IMR-90 (cell line): ENCODE data around the gene KIR3DL3. TPM values are rescaled to one million over a fixed set of nuclear protein-coding genes. Genes with fewer than 3 reads are reported as not detected.

Source experiments
- ATAC-seq: fragments of 200-7000 bp; cut with Tn5 transposase; 2 replicates; pipeline ENCODE4 v1.9.1; 2020; ENCODE audit warnings: low read depth, mild to moderate bottlenecking, moderate library complexity
- BruUV-seq: library from RNA; stranded (reverse); fragments of 400-500 nt; replicated peaks from 2 replicates; lab custom pipeline; 2021; lab: Mats Ljungman, UMichigan
- CTCF ChIA-PET: fragments of 300-600 bp; formaldehyde crosslinking; extraction: SDS; loops from one replicate; lab custom pipeline; 2021; ENCODE audit warnings: antibody characterized with exemption; lab: Yijun Ruan, JAX
- POLR2A ChIA-PET: fragments of 300-600 bp; sonication (Branson Sonifier 250); formaldehyde crosslinking; loops from one replicate; lab custom pipeline; 2022; ENCODE audit warnings: antibody characterized with exemption; ENCODE audit not compliant: unreplicated experiment; lab: Charles Lee
- DNase-seq: peaks from one replicate; pipeline ENCODE4 v3.0.0; 2013
- H2AFZ ChIP-seq: replicated peaks from 2 replicates; pipeline ENCODE3; 2013; ENCODE audit warnings: low read length, mild to moderate bottlenecking; ENCODE audit not compliant: poor library complexity
- H2AK5ac ChIP-seq: 2 replicates; pipeline ENCODE4 v1.6.1; 2013; ENCODE audit warnings: low read depth, low read length, inconsistent platforms
- H2AK9ac ChIP-seq: replicated peaks from 2 replicates; pipeline ENCODE3; 2013; ENCODE audit warnings: mild to moderate bottlenecking, low read depth, low read length, moderate library complexity; ENCODE audit not compliant: poor library complexity
- H2BK120ac ChIP-seq: 2 replicates; pipeline ENCODE4 v1.6.1; 2013; ENCODE audit warnings: low read depth, low read length, inconsistent platforms
- H2BK15ac ChIP-seq: 3 replicates; pipeline ENCODE4 v1.6.1; 2013; ENCODE audit warnings: low read depth, low read length, inconsistent platforms
- H2BK20ac ChIP-seq: 2 replicates; pipeline ENCODE4 v1.6.1; 2013; ENCODE audit warnings: low read depth, mild to moderate bottlenecking, inconsistent platforms, low read length, moderate library complexity
- H2BK5ac ChIP-seq: 2 replicates; pipeline ENCODE4 v1.6.1; 2013; ENCODE audit warnings: mild to moderate bottlenecking, low read depth, low read length, inconsistent platforms; ENCODE audit not compliant: poor library complexity, severe bottlenecking
- H3K14ac ChIP-seq: replicated peaks from 2 replicates; pipeline ENCODE4 v1.6.1; 2013; ENCODE audit warnings: low read depth, low read length, inconsistent platforms
- H3K18ac ChIP-seq: 2 replicates; pipeline ENCODE4 v1.6.1; 2013; ENCODE audit warnings: low read depth, low read length, control low read depth
- H3K23ac ChIP-seq: 2 replicates; pipeline ENCODE4 v1.6.1; 2013; ENCODE audit warnings: low read depth, low read length, inconsistent platforms
- H3K27ac ChIP-seq: 2 replicates; pipeline ENCODE4 v1.5.1; 2013; ENCODE audit warnings: mild to moderate bottlenecking, control low read depth, low read length; ENCODE audit not compliant: insufficient read depth
- H3K27me3 ChIP-seq: 2 replicates; pipeline ENCODE4 v1.6.1; 2013; ENCODE audit warnings: low read length; ENCODE audit not compliant: control insufficient read depth, insufficient read depth
- H3K36me3 ChIP-seq: 2 replicates; pipeline ENCODE4 v1.6.1; 2013; ENCODE audit warnings: low read length, mixed read lengths; ENCODE audit not compliant: control insufficient read depth, insufficient read depth
- H3K4ac ChIP-seq: 2 replicates; pipeline ENCODE4 v1.6.1; 2013; ENCODE audit warnings: low read depth, low read length, inconsistent platforms
- H3K4me1 ChIP-seq: 2 replicates; pipeline ENCODE4 v1.6.1; 2013; ENCODE audit warnings: low read length, mixed read lengths; ENCODE audit not compliant: control insufficient read depth, insufficient read depth
- H3K4me2 ChIP-seq: 2 replicates; pipeline ENCODE4 v1.6.1; 2013; ENCODE audit warnings: low read depth, mild to moderate bottlenecking, control low read depth, low read length, moderate library complexity
- H3K4me3 ChIP-seq: 2 replicates; pipeline ENCODE4 v1.5.1; 2013; ENCODE audit warnings: low read depth, mild to moderate bottlenecking, control low read depth, low read length, moderate library complexity; ENCODE audit not compliant: insufficient read depth
- H3K56ac ChIP-seq: 2 replicates; pipeline ENCODE4 v1.6.1; 2013; ENCODE audit warnings: low read length, inconsistent platforms; ENCODE audit not compliant: insufficient read depth; ENCODE audit errors: extremely low read depth
- H3K79me1 ChIP-seq, 2 experiments: 2 replicates each; pipeline ENCODE4 v1.6.1; 2013; ENCODE audit warnings: low read length in 2 of 2, inconsistent platforms in 1 of 2, low read depth in 1 of 2
- H3K9ac ChIP-seq: 2 replicates; pipeline ENCODE4 v1.6.1; 2013; ENCODE audit warnings: low read depth, low read length, control low read depth
- H3K9me1 ChIP-seq: 2 replicates; pipeline ENCODE4 v1.6.1; 2013; ENCODE audit warnings: low read length, inconsistent platforms; ENCODE audit not compliant: insufficient read depth
- H3K9me3 ChIP-seq: 2 replicates; pipeline ENCODE4 v1.6.1; 2013; ENCODE audit warnings: low read length; ENCODE audit not compliant: control insufficient read depth, insufficient read depth
- H4K20me1 ChIP-seq: 2 replicates; pipeline ENCODE4 v1.6.1; 2013; ENCODE audit warnings: low read length, inconsistent platforms; ENCODE audit not compliant: insufficient read depth
- H4K5ac ChIP-seq: 2 replicates; pipeline ENCODE4 v1.6.1; 2013; ENCODE audit warnings: mild to moderate bottlenecking, low read depth, low read length, control low read depth
- H4K8ac ChIP-seq, 2 experiments: 2 replicates each; pipeline ENCODE4 v1.6.1; 2013; ENCODE audit warnings: low read depth in 2 of 2, low read length in 2 of 2, control low read depth in 1 of 2, inconsistent platforms in 1 of 2
- H4K91ac ChIP-seq: 2 replicates; pipeline ENCODE4 v1.6.1; 2013; ENCODE audit warnings: low read depth, low read length, inconsistent platforms; ENCODE audit not compliant: insufficient read depth
- BHLHE40 ChIP-seq: fragments of 150-350 bp; IDR thresholded peaks from 2 replicates; pipeline ENCODE4 v1.6.1; 2016; ENCODE audit warnings: mild to moderate bottlenecking, low read depth, low read length
- CEBPB ChIP-seq: IDR thresholded peaks from 2 replicates; pipeline ENCODE4 v1.6.1; 2012; ENCODE audit warnings: low read depth, low read length, improper control_type of control experiment
- ELK1 ChIP-seq: fragments of 150-350 bp; IDR thresholded peaks from 2 replicates; pipeline ENCODE4 v1.6.1; 2016; ENCODE audit warnings: low read depth, mild to moderate bottlenecking, low read length, moderate library complexity, borderline replicate concordance
- FOS ChIP-seq: fragments of 150-350 bp; IDR thresholded peaks from 2 replicates; pipeline ENCODE4 v1.6.1; 2016; ENCODE audit warnings: low read depth, low read length
- MAFK ChIP-seq: IDR thresholded peaks from 2 replicates; pipeline ENCODE4 v1.6.1; 2012; ENCODE audit warnings: low read depth, low read length, improper control_type of control experiment
- MAZ ChIP-seq: IDR thresholded peaks from 2 replicates; pipeline ENCODE4 v1.6.1; 2012; ENCODE audit warnings: low read depth, mild to moderate bottlenecking, low read length, improper control_type of control experiment, moderate library complexity, borderline replicate concordance
- NFE2L2 ChIP-seq: fragments of 150-350 bp; IDR thresholded peaks from 2 replicates; pipeline ENCODE4 v1.6.1; 2016; ENCODE audit warnings: low read depth, mild to moderate bottlenecking, low read length
- POLR2A ChIP-seq: IDR thresholded peaks from 2 replicates; pipeline ENCODE4 v1.6.1; 2012; ENCODE audit warnings: mild to moderate bottlenecking, low read depth, low read length
- RAD21 ChIP-seq: IDR thresholded peaks from 2 replicates; pipeline ENCODE4 v1.6.1; 2012; ENCODE audit warnings: low read length, improper control_type of control experiment
- RCOR1 ChIP-seq: IDR thresholded peaks from 2 replicates; pipeline ENCODE4 v1.6.1; 2012; ENCODE audit warnings: mild to moderate bottlenecking, low read length, improper control_type of control experiment; ENCODE audit not compliant: insufficient replicate concordance
- RFX5 ChIP-seq: IDR thresholded peaks from 2 replicates; pipeline ENCODE4 v1.8.0; 2012; ENCODE audit warnings: low read depth, mild to moderate bottlenecking, low read length, moderate library complexity
- USF2 ChIP-seq: fragments of 150-350 bp; IDR thresholded peaks from 2 replicates; pipeline ENCODE4 v1.6.1; 2017; ENCODE audit warnings: mild to moderate bottlenecking, antibody characterized with exemption, low read length, low read depth
- WGBS, 2 experiments: methylation state at CpG; one replicate each; pipeline versions ENCODE4 v1.1.5 to v1.1.7; 2013; ENCODE audit warnings: missing lambda C conversion rate in 2 of 2; ENCODE audit not compliant: insufficient read length in 1 of 2; ENCODE audit errors: extremely low coverage in 2 of 2; 5-methylcytosine and 5-hydroxymethylcytosine counted together
- dilution Hi-C: fragments of 300-500 bp; cut with HindIII; formaldehyde crosslinking; loops from one replicate; pipeline ENCODE4 v1.14.3; 2018; ENCODE audit warnings: low sequenced_read_pairs; ENCODE audit not compliant: unreplicated experiment
- in situ Hi-C: fragments of 300-500 bp; cut with MboI; formaldehyde crosslinking; loops from 3 replicates; pipeline ENCODE4 v1.14.3; 2019; ENCODE audit warnings: low sequenced_read_pairs, inconsistent platforms, mixed read lengths
- intact Hi-C: fragments of 100-400 bp; cut with micrococcal nuclease; formaldehyde crosslinking; loops from 2 replicates; pipeline ENCODE4 v1.10.0; 2022
- polyA plus RNA-seq, 3 experiments: library from polyadenylated mRNA; depleted of rRNA; stranded (reverse); fragments of >200 nt; gene quantifications; 2 replicates each; pipeline ENCODE4 v1.2.3, GENCODE V29; 2012; ENCODE audit warnings: low replicate concordance in 1 of 3
- total RNA-seq: library from RNA; depleted of rRNA; stranded (reverse); fragments of >200 nt; gene quantifications from 2 replicates; pipeline ENCODE4 v1.2.3, GENCODE V29; 2012

Gene KIR3DL3
- total and polyA plus RNA-seq, 2 of the 4 experiments (the other 2 are of a cell fraction), result not detected

GRCh38 chr19:54704928-54705327 lies 19.3 kb upstream of the KIR3DL3 start:
- no peak overlapping the region for H4K8ac ChIP-seq
- no peaks in the 10 kb centered on the region for H3K79me1 ChIP-seq
- H2BK20ac ChIP-seq, result no peak overlapping the region
- H3K9ac ChIP-seq, result no peak overlapping the region
- H2AK9ac ChIP-seq, result no peak overlapping the region
- no peak for ATAC-seq
- CTCF ChIA-PET, result no interaction called here
- no peak overlapping the region for H3K14ac ChIP-seq
- dilution Hi-C loops (no loop called here), in situ Hi-C loops (no loop called here), intact Hi-C loops (no loop called here)
- no peaks in the 10 kb centered on the region for H3K4me1 ChIP-seq
- no peak overlapping the region for H3K4me3 ChIP-seq
- no peak overlapping the region for H3K56ac ChIP-seq
- H4K5ac ChIP-seq, result no peak overlapping the region
- H2BK15ac ChIP-seq, result no peak overlapping the region
- H2BK120ac ChIP-seq, result no peak overlapping the region
- H3K23ac ChIP-seq, result no peak overlapping the region
- H3K18ac ChIP-seq, result no peak overlapping the region
- DNase-seq, result no peak
- H2AK5ac ChIP-seq, result no peak overlapping the region
- no peaks in the 10 kb centered on the region for H3K9me1 ChIP-seq
- H4K91ac ChIP-seq, result no peak overlapping the region
- H3K4me2 ChIP-seq, result no peak overlapping the region
- POLR2A ChIA-PET, result no interaction called here
- H3K36me3 ChIP-seq, result no peaks in the 10 kb centered on the region
- 60% methylated on average over 1 of the region's 8 CpGs; no CpG with 5 or more reads in 1 of the 2 experiments for WGBS, 2 experiments
- no peak overlapping the region for H2AFZ ChIP-seq
- BruUV-seq, result no TSS peak
- H3K27ac ChIP-seq, result no peak overlapping the region
- H3K9me3 ChIP-seq, result peaks cover 49% of the 10 kb centered on the region
- H3K4ac ChIP-seq, result no peak overlapping the region
- H2BK5ac ChIP-seq, result no peak overlapping the region
- H4K20me1 ChIP-seq, result no peaks in the 10 kb centered on the region
- TF ChIP-seq USF2 (no peak), RCOR1 (no peak), POLR2A (no peak), MAZ (no peak), RFX5 (no peak), NFE2L2 (no peak), RAD21 (no peak), BHLHE40 (no peak), CEBPB (no peak), MAFK (no peak), FOS (no peak), ELK1 (no peak)
- H3K27me3 ChIP-seq, result no peaks in the 10 kb centered on the region
